Left ventricle myocardium superior (tissue), 1 donor: ENCODE data around the gene MANSC4. TPM values are rescaled to one million over a fixed set of nuclear protein-coding genes. Genes with fewer than 3 reads are reported as not detected.

Experiments used
- ATAC-seq: fragments of 200-7000 bp; cut with Tn5 transposase; one replicate; pipeline ENCODE4 v1.9.1; 2020; ENCODE audit warnings: mild to moderate bottlenecking, moderate library complexity
- DNase-seq: peaks from one replicate; pipeline ENCODE4 v3.0.0-alpha.2; 2020
- intact Hi-C: fragments of 100-400 bp; cut with micrococcal nuclease; formaldehyde crosslinking; loops from one replicate; pipeline ENCODE4 v1.11.0; 2022
- total RNA-seq: library from RNA; stranded (reverse); fragmentation: NEBNext Ultra II Directional; extraction: Animal tissue kit (Norgen Biotek cat#: 25700); gene quantifications from one replicate; pipeline ENCODE4 v1.2.1, GENCODE V29; 2021
- donor health status: DM: no; HTN: yes; CAD: no; lungs with severe emphysema.

MANSC4 gene
- total RNA-seq, 1 donor from 2014 or later: not detected

DNA sequence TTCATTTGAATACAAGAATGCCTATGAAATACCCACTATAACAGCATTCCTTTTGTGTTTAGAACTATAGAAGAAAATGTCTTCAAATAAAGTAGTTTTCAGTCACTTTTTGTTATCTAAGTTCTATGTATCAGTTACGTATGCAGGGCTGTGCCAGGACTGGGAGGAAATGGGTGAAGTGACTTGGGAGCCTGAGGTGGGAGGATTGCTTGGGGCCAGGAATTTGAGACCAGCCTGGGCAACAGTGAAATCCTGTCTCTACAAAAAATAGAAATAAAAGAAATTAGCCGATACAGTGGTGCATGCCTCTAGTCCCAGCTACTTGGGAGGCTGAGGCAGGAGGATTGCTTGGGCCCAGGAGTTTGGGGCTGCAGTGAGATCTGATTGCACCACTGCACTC lies 22.9 kb upstream of the MANSC4 start:
- ATAC-seq (no peak), DNase-seq (no peak)
- intact Hi-C loops: no loop called here

- ATAC-seq (no peak), DNase-seq (no peak)
- intact Hi-C loops: no loop called here
Measured at GRCh38 chr12:27802511-27802910, 22.5 kb upstream of the MANSC4 start.

GRCh38 chr12:27801630-27802029 lies 21.6 kb upstream of the MANSC4 start:
- intact Hi-C loops: no loop called here
- no peak for ATAC-seq
- no peak for DNase-seq

DNA sequence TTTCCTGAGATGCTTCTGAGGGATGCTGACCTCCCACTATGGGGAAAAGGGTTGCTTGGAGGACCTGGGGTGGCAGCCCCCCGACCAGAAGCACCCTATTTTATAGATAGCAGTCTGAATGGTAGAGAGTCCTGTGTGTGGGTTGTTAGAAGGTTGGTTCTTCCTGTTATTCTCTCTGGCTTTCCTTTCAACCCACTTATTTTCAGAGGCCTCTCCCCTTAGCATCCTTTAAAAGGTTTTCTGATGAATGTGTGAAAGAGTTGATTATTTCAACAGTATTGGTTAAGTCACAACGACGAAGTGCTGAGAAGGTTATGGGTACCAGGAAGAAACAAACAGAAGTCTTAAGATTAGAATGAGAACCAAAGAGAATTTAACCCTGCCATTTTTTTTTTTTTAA lies 20.8 kb upstream of the MANSC4 start:
- DNase-seq (no peak), ATAC-seq (no peak)
- intact Hi-C loops: no loop called here

DNA sequence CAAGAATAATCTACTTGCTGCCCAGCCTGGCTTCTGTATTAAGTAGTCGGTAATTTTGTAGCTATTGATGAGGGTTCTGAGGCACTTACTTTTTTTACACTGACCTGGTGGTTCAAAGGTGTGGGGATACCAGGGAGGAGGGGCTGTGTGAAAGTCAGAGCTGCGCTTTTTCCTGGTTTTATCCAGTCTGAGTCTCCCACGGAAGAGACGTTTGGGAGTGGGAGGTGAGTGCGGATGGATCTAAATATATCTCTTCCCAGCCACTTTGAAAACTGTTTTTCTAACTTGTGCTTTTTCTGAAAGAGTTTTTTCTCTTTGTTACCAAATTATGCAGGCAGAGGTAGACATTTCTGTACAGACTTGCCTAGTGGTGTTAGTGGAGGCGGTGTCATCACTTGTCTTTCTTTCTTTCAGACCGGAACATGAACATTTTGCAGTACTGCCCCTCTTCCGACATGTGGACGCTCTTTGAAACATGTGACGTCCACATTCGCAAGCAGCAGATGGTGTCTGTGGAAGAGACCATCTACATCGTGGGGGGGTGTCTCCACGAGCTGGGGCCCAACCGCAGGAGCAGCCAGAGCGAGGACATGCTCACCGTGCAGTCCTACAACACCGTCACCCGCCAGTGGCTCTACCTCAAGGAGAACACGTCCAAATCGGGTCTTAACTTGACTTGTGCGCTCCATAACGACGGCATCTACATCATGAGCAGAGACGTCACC lies 17.4 kb upstream of the MANSC4 start:
- ATAC-seq: no peak
- intact Hi-C loops: no loop called here

DNA sequence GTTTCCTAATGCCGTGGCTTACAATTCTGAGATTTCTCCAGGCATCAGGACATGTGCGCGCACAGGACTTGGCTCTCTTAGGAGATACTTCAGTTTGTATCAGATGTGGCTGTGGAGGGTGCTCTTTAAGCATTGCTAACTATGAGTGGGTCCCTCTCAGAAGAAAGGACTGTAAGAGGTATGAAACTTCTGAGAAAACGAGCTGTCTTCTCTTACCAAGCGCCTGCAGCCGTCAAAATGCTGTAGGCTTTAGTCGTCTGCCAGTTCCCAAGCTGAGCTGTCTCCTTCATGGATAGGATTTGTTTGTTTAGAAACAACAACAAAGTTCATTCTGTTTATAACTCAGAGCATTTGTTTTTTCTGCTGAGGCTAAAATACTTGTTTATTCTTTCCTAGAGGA lies 16.1 kb upstream of the MANSC4 start:
- intact Hi-C loops: no loop called here
- no peak for ATAC-seq
- no peak for DNase-seq

More for the DNA sequence above, 17.4 kb upstream of the MANSC4 start:
- DNase-seq: no peak

GRCh38 chr12:27794818-27795584 lies 15.0 kb upstream of the MANSC4 start:
- no peak for DNase-seq
- intact Hi-C loops: no loop called here
- no peak for ATAC-seq

GRCh38 chr12:27790179-27790578 lies 10.1 kb upstream of the MANSC4 start:
- DNase-seq (no peak), ATAC-seq (no peak)
- intact Hi-C loops: no loop called here

GRCh38 chr12:27787559-27787958 lies 7.5 kb upstream of the MANSC4 start:
- DNase-seq: no peak
- ATAC-seq: no peak
- intact Hi-C loops: no loop called here

GRCh38 chr12:27785882-27786570 lies 6.0 kb upstream of the MANSC4 start:
- DNase-seq (no peak), ATAC-seq (no peak)
- intact Hi-C loops: no loop called here

DNA sequence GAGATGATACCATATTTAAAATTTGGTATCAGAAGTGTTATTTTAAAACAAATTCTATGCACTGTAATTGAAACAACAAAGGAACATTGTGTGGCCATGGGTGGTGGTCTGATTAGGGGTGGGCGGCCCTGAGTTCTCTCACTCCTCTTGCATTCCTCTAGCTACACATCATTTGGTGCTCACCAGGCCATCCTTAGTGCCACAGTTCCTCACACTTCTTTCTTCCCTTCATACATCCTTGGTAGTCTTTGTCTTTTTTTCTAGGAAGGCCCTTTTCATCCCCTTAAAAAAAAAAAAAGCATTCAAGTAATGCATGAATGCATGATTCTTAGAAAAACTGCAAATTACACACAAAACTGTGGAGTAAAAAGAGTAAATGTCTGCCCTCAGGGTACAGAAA lies 2.4 kb upstream of the MANSC4 start:
- ATAC-seq (no peak), DNase-seq (no peak)
- intact Hi-C loops: no loop called here

- no peak for ATAC-seq
- intact Hi-C loops: no loop called here
- no peak for DNase-seq
Measured at GRCh38 chr12:27781680-27782079, 1.6 kb upstream of the MANSC4 start.

DNA sequence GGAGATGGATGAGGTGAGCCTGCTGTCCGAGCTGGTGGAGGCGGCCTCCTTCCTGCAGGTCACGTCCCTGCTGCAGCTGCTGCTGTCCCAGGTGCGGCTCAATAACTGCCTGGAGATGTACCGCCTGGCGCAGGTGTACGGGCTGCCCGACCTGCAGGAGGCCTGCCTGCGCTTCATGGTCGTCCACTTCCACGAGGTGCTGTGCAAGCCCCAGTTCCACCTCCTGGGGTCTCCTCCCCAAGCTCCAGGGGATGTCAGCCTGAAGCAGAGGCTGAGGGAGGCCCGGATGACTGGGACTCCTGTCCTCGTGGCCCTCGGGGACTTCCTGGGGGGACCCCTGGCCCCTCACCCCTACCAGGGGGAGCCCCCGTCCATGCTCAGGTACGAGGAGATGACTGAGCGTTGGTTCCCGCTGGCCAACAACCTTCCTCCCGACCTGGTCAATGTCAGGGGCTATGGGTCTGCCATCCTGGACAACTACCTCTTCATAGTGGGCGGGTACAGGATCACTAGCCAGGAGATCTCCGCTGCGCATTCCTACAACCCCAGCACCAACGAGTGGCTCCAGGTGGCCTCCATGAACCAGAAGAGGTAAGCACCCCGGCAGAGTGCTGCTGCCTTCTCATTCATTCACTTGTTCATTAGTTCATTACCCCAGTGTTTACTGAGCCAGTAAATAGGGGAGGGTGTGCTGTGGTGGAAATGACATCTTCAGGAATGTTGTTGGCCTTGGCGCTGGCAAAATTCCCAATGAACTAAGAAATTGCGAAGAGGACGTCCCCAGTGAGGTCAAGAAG lies 774 bp upstream of the MANSC4 start:
- ATAC-seq (peak; percentile 5), DNase-seq (no peak)
- intact Hi-C loops: no loop called here

DNA sequence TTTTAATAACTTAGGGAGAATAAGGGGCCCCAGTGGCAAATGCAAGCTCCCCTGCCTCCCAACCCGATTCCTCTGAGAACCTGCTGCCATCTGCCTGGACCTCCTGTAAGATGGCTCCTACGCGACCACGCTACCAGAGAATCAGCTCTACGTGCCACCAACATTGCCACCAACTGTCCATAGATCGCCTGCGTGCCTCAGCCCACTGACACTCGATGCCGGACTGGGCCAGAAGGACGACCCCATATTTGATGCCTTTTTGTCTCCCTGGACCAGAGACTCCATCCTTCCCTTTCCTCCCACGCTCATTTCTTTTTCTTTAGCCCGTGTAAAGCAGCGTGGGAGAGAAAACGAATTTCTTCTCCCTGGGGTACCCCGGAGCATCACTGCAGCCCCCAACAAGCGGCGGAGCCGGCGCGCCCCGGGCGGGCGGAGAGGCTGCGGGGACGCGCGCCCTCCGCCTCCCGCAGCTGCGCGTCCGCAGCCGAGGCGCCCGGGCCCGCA lies 568 bp downstream of the MANSC4 start:
- intact Hi-C loops: no loop called here
- DNase-seq (no peak), ATAC-seq (no peak)

- no peak for DNase-seq
- intact Hi-C loops: no loop called here
- ATAC-seq: no peak
Measured at GRCh38 chr12:27778206-27778605, 1.8 kb downstream of the MANSC4 start.

GRCh38 chr12:27777141-27777540 lies 2.9 kb downstream of the MANSC4 start:
- intact Hi-C loops: no loop called here
- no peak for DNase-seq
- no peak for ATAC-seq

- no peak for ATAC-seq
- intact Hi-C loops: no loop called here
- DNase-seq: no peak
Measured at GRCh38 chr12:27772328-27773049, 7.5 kb downstream of the MANSC4 start.

- DNase-seq (no peak), ATAC-seq (no peak)
- intact Hi-C loops: no loop called here
Measured at GRCh38 chr12:27771481-27772327, 8.3 kb downstream of the MANSC4 start.
